WI38 (cell line): Measurements from ENCODE around the gene MOK.

ENCODE experiments used
- H3K4me3 ChIP-seq: 2 replicates; pipeline ENCODE4 v1.5.1; 2011; ENCODE audit warnings: low read depth, mild to moderate bottlenecking, control low read depth, low read length
- TF ChIP-seq, protein P1 (sequence below): IDR thresholded peaks from 2 replicates; pipeline ENCODE4 v1.5.1; 2012; ENCODE audit warnings: low read depth, mild to moderate bottlenecking, control low read depth, low read length

MOK gene

GRCh38 chr14:102184316-102185035 is 120.5 kb downstream of the MOK start:
- TF ChIP-seq, protein P1, sequence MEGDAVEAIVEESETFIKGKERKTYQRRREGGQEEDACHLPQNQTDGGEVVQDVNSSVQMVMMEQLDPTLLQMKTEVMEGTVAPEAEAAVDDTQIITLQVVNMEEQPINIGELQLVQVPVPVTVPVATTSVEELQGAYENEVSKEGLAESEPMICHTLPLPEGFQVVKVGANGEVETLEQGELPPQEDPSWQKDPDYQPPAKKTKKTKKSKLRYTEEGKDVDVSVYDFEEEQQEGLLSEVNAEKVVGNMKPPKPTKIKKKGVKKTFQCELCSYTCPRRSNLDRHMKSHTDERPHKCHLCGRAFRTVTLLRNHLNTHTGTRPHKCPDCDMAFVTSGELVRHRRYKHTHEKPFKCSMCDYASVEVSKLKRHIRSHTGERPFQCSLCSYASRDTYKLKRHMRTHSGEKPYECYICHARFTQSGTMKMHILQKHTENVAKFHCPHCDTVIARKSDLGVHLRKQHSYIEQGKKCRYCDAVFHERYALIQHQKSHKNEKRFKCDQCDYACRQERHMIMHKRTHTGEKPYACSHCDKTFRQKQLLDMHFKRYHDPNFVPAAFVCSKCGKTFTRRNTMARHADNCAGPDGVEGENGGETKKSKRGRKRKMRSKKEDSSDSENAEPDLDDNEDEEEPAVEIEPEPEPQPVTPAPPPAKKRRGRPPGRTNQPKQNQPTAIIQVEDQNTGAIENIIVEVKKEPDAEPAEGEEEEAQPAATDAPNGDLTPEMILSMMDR, result no peak
- H3K4me3 ChIP-seq, result no peak overlapping the region

DNA sequence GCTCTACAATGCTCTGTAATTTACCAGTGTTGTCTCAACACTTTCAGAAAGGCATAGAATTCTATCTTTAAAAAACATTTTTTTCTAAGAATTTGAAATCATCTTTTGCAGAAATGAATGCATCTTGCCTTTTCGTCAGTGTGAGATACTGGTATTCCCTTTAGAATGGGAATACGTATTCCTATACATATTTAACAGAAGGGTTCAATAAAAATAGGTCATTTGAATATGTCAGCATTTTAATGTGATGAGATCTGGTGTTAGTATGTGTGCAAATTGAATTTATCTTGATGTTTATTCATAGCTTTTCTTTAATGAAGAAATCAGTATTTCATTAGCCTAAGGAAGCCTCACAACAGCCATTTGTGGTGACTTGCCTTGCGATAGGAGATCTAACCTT is 121.1 kb downstream of the MOK start:
- TF ChIP-seq, protein P1, result no peak
- H3K4me3 ChIP-seq, result no peak overlapping the region

- H3K4me3 ChIP-seq, result no peak overlapping the region
- TF ChIP-seq, protein P1, result no peak
Measured at GRCh38 chr14:102182936-102183619, 121.9 kb downstream of the MOK start.

DNA sequence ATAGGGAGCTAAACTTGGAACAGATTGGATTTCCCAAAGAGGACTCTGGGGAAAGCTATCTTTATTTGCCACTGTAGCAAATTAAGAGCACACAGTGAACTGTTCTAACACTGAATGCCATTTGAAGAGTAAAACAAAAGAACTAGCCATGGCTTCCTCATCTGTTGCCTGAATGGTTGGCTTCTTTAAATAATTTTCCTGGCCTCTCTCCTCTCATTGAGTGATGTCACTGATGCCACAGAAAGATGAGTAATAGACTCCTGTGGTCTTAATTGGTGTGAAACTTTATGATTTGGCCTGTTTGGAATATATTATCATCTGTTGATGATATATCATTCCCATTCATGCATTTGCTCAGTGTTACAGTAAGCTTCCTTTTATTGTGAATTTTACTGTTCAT is 122.8 kb downstream of the MOK start:
- H3K4me3 ChIP-seq, result no peak overlapping the region

GRCh38 chr14:102181187-102181586 is 123.8 kb downstream of the MOK start:
- TF ChIP-seq, protein P1, result no peak
- H3K4me3 ChIP-seq, result no peak overlapping the region

More for the DNA sequence above, 122.8 kb downstream of the MOK start:
- TF ChIP-seq, protein P1, result no peak

- TF ChIP-seq, protein P1, result no peak
- H3K4me3 ChIP-seq, result no peak overlapping the region
Measured at GRCh38 chr14:102180248-102180998, 124.5 kb downstream of the MOK start.
